GM18861 (cell line): ENCODE data around the gene HNRNPH3.

Source experiments
- ATAC-seq: cut with Tn5 transposase; IDR thresholded peaks from one replicate; pipeline ENCODE4 v1.9.1; 2021; ENCODE audit not compliant: unreplicated experiment

Gene HNRNPH3

DNA sequence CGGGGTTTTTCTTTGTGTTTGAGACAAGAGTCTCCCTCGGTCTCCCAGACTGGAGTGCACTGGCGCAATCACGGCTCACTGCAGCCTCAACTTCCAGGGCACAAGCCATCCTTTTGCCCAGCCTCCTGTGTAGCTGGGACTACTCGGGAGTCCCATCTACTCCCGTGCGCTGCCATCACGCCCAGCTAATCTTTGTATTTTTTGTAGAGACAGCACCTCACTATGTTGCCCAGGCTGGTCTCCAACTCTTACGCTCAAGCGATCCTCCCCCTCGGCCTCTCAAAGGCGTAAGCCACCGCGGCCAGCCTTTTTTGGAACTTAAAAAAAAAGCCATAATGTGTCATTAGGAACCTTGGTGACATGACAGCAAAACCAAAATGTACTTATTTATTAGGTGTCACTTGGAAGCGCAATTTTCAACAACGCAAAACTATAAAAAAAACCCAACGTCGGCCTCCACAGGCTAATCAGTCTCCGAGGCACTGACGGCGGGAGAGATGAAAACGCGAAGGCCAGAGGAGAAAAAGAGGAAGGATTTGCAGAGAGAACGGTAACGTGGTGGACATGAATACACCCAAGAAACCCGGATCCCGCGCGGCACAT lies 911 bp upstream of the HNRNPH3 start:
- no peak for ATAC-seq

- no peak for ATAC-seq
Measured at GRCh38 chr10:68332259-68333057, 594 bp downstream of the HNRNPH3 start, which contains the start of gene PBLD. Gene PBLD (minus strand): TSS chr10:68332928. CDS start chr10:68306844, 26,084 bp downstream.

- ATAC-seq: no peak
Measured at GRCh38 chr10:68333058-68333395, 1.2 kb downstream of the HNRNPH3 start.

DNA sequence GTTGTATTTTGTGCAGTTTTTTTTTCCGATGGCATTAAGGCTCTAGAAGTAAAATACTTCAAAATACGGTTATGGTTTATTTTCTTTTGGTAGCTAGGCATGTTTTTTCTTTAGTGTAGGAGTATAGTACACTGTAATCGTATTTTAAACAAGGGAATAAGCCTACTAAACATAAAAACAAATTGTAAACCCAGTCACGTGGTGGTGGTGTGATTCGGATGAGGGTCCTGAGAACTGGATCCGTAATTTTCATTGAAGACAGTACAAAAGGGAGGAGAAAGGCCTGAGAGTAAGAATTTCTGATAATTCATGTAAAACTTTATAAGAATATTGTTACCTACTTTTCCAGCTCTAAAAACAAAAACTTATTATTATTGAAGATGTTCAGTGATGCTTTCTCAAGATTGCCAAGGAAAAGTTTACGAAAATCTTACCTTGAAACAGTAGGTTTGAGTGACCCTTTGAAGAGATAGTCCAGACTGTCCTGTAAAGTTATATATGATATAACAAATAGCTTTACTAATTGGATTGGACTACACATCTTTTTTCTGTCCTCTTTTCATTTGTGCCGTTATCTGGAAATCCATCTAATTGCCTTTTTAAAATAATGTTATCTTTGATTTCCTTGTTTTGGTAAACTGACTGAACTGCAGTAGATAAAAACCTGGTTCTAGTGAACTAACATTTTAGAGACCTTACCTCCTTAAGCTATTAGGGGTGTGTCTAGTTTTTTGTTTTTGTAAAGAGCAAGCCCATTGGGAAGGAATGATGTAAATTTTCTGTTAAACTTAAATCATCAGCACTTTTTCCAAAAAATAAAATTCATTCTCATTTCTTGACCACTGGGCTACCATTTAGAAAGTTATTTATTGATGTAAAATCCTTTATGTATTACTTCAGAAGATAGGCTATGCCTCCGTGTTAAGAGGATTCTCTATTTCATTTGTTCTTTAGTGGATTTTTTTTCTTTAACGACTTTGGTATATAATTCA lies 1.9 kb downstream of the HNRNPH3 start:
- no peak for ATAC-seq

DNA sequence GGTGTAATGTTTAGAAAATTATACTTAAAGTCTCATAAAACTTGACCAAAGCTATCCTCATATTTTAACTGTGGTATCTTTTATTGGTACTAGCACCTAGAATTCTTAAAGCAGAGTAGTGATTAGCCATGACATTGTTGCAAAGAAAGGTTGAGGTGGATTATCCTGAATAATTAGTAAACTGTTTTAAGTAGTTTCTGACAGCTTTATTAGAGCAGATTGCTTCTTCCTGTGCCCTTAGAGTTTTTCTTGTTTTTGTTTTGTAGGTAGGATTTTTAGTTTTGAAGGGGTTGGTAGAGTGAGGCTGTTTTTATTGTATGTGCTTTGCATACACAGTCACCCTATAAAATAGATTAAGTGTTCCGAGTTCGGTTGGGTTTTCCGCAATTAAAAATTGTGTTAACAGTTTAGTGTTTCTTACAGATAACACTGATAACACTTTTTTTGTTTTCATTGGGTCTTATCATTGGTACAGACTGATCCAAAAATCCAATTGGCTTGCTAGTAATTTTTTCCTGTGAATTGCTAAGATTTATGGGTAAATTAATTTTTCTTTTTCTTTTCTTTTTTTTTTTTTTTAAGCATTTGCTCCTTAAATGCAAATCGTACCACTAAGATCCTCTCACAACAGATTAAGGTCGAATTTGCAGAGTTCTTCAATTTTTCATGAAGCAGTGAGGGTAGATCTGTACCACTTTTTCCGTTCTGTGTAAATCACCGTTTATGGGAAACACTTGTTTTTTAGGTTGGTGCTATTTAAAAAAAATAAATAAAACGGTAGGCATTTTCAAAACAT lies 3.0 kb downstream of the HNRNPH3 start:
- ATAC-seq: no peak

- ATAC-seq: no peak
Measured at GRCh38 chr10:68336754-68337351, 5.0 kb downstream of the HNRNPH3 start.

DNA sequence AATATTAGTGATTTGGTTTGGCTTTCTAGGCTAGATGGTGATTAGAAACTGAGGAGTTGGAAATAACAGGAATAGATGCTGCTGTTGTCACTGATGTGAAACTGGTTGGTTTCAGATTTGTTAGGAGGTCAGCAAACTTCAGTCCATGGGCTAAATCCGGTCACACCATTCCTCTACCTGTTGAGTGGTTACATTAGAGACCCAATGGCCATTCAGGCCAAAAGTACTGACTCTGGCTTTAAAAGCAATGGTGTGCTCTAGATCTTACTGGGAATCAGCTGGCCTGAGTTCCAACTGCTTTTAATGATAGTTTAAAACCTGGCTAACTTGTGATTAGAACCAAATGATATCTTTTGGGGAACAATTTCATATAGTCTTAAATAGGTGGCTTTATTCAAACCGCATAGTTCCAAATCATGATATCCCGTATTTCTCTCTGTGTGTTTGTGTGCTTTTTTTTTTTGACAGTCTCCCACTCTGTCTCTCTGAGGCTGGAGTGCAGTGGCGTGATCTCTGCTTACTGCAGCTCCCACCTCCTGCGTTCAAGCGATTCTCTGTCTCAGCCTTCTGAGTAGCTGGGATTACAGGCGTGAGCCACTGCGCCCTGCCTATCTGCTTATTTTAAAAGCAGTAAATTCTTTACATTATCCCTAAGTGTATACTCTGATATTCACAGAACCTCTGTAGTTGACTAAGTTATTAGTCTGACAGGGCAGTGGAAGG lies 8.7 kb downstream of the HNRNPH3 start:
- no peak for ATAC-seq

DNA sequence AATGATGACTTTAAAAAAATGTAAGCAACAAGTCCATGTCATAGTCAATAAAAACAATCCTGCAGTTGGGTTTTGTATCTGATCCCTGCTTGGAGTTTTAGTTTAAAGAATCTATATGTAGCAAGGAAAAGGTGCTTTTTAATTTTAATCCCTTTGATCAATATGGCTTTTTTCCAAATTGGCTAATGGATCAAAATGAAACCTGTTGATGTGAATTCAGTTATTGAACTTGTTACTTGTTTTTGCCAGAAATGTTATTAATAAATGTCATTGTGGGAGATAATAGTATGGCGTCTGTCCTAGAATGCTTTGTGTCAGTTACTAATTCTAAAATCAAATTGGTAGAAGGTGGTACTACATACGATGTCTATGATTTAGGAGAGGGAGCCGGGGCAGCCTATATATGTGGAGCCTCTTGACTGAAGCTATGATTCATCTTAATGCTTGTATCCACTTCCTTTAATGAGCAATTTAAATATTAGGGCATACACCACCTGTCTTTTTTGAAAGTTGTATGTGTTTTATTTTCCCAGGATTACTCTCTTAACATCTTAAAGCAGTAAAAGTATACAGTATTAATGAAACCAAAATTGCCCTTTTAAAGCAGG lies 11.1 kb downstream of the HNRNPH3 start:
- ATAC-seq: no peak

GRCh38 chr10:68345621-68346020 lies 13.8 kb downstream of the HNRNPH3 start:
- ATAC-seq: no peak

DNA sequence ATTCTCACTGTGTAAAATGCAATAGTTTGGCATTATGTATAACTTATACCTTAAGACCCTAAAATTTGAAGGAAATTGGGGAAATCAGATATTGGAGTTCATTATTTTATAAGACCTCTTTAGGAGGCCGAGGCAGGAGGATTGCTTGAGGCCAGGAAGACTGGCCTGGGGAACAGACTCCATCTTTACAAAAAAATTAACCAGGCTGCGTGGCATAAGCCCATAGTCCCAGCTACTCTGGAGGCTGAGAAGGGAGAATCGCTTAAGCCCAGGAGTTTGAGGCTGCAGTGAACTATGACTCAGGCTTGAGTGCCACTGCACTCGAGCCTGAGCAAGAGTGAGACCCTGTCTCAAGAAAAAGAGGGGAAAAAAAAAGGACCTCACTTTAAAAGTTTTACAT lies 14.9 kb downstream of the HNRNPH3 start:
- no peak for ATAC-seq

GRCh38 chr10:68348265-68348741 lies 16.4 kb downstream of the HNRNPH3 start:
- ATAC-seq: no peak

DNA sequence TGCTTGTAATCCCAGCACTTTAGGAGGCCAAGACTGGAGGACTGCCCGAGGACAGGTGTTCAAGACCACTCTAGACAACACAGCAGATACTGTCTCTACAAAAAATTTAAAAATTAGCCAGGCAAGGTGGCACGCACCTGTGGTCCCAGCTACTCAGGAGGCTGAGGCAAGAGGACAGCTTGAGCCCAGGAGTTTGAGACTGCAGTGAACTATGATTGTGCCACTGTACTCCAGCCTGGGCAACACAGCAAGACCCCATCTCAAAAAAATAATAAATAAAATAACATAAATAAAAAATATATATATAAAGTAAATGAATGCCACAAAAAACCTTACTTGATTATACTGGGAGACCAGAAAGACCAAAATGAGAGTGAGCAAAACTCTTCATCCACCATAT lies 21.7 kb downstream of the HNRNPH3 start:
- no peak for ATAC-seq

- ATAC-seq: no peak
Measured at GRCh38 chr10:68359189-68359588, 27.3 kb downstream of the HNRNPH3 start.

GRCh38 chr10:68362590-68362989 lies 30.7 kb downstream of the HNRNPH3 start:
- ATAC-seq: no peak

DNA sequence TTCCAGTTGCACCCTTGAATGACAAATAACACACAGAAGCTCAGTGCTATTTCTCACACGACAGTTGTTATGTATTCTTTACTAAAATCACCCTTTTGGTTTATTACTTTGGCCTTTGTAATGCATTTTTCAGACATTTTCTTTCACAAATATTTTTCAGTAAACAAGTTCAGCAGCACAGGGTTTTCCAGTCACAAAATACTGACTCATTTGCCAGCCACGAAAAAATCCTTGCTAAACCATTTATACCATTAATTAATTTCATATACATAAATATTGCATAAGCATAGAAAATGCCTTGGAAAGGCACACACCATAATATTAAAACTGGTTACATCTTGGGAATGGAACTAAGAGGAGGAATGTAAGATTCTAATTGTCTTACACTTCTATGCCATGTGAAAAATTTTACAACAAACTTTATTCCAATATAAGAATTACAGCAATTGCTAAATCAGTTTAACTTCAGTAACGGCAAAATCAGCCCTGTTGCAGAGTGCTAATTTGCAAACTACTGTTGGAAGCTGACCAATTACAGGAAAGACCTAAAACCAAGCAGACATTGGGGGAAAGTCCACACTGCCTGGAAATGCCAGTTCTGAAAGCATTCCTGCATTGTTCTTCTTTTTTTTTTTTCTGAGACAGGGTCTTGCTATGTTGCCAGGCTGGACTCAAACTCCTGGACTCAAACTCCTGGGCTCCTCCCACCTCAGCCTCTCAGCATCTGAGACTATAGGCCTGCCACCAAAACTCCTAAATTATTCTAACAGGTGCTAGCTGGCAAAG lies 32.4 kb downstream of the HNRNPH3 start:
- no peak for ATAC-seq

DNA sequence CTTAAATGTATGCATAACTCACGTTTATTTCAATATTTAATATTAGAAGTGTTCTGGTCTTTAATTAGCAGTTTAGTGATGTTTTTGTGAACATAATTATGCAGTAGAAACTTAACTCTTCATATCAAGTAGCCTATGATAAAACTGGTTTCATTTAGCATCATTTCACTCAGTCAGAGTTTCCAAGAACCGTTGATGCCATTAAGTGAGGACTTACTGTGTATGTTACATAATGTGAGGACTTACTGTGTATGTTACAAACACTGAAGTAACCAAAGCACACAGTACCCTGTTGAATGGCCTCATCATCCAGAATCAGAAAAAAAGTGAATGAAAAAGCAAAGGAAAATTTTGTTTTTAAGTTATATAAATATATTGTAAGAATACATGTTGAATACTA lies 33.7 kb downstream of the HNRNPH3 start:
- no peak for ATAC-seq

DNA sequence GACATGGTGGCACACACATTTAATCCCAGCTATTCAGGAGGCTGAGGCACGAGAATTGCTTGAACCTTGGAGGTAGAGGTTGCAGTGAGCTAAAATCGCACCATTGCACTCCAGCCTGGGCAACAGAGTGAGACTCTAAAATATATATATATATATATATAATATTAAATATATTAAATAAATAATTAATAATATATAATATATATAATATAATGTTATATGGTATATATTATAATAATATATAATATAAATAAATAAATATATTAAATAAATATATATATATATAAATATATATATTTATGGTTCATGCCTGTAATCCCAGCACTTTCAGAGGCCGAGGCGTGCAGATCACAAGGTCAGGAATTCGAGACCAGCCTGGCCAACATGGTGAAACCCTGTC lies 34.7 kb downstream of the HNRNPH3 start:
- no peak for ATAC-seq

- no peak for ATAC-seq
Measured at GRCh38 chr10:68367121-68367520, 35.3 kb downstream of the HNRNPH3 start.
